ENCODE measurements around the gene ADORA2A.

Gene ADORA2A

GRCh38 chr22:24409707-24410106 is 17.7 kb upstream of the ADORA2A start:
- Mint-ChIP-seq H3K9me3 (no peaks in the 10 kb centered on the region), H3K27me3 (ENCODE audit: low read depth) (no peaks in the 10 kb centered on the region), H3K4me1 (ENCODE audit: low read depth) (peaks cover 26% of the 10 kb centered on the region), H3K36me3 (ENCODE audit: low read depth) (peaks cover 2% of the 10 kb centered on the region), H3K4me3 (no peak overlapping the region), H3K27ac (no peak overlapping the region)

- Mint-ChIP-seq H3K36me3 (ENCODE audit: low read depth) (peaks cover 2% of the 10 kb centered on the region), H3K9me3 (no peaks in the 10 kb centered on the region), H3K27ac (no peak overlapping the region), H3K4me1 (ENCODE audit: low read depth) (peaks cover 26% of the 10 kb centered on the region), H3K27me3 (ENCODE audit: low read depth) (no peaks in the 10 kb centered on the region), H3K4me3 (no peak overlapping the region)
These were observed 17.1 kb upstream of the ADORA2A start for GRCh38 chr22:24410110-24410856.

GRCh38 chr22:24411256-24412004 is 16.0 kb upstream of the ADORA2A start:
- no peaks in the 10 kb centered on the region for H3K36me3 Mint-ChIP-seq (ENCODE audit: low read depth)
- no peak overlapping the region for H3K4me3 Mint-ChIP-seq
- peak overlapping the region; percentile 31 for H3K27ac Mint-ChIP-seq
- no peaks in the 10 kb centered on the region for H3K9me3 Mint-ChIP-seq
- peaks cover 24% of the 10 kb centered on the region for H3K4me1 Mint-ChIP-seq (ENCODE audit: low read depth)
- no peaks in the 10 kb centered on the region for H3K27me3 Mint-ChIP-seq (ENCODE audit: low read depth)

GRCh38 chr22:24412274-24412673 is 15.1 kb upstream of the ADORA2A start:
- Mint-ChIP-seq H3K4me1 (ENCODE audit: low read depth) (peaks cover 17% of the 10 kb centered on the region), H3K4me3 (no peak overlapping the region), H3K9me3 (no peaks in the 10 kb centered on the region), H3K27ac (no peak overlapping the region), H3K36me3 (ENCODE audit: low read depth) (no peaks in the 10 kb centered on the region), H3K27me3 (ENCODE audit: low read depth) (no peaks in the 10 kb centered on the region)

- Mint-ChIP-seq H3K27ac (no peak overlapping the region), H3K27me3 (ENCODE audit: low read depth) (no peaks in the 10 kb centered on the region), H3K4me1 (ENCODE audit: low read depth) (peaks cover 8% of the 10 kb centered on the region), H3K4me3 (no peak overlapping the region), H3K9me3 (no peaks in the 10 kb centered on the region), H3K36me3 (ENCODE audit: low read depth) (no peaks in the 10 kb centered on the region)
These were observed 14.1 kb upstream of the ADORA2A start for GRCh38 chr22:24413271-24413670.

- H3K27ac Mint-ChIP-seq = no peak overlapping the region
- no peaks in the 10 kb centered on the region for H3K9me3 Mint-ChIP-seq
- H3K36me3 Mint-ChIP-seq (ENCODE audit: low read depth) = no peaks in the 10 kb centered on the region
- H3K4me3 Mint-ChIP-seq = no peak overlapping the region
- H3K4me1 Mint-ChIP-seq (ENCODE audit: low read depth) = peaks cover 8% of the 10 kb centered on the region
- H3K27me3 Mint-ChIP-seq (ENCODE audit: low read depth) = no peaks in the 10 kb centered on the region
These were observed 13.5 kb upstream of the ADORA2A start for GRCh38 chr22:24413736-24414385.

GRCh38 chr22:24414523-24414922 is 12.9 kb upstream of the ADORA2A start:
- H3K4me1 Mint-ChIP-seq (ENCODE audit: low read depth) = peaks cover 8% of the 10 kb centered on the region
- no peak overlapping the region for H3K27ac Mint-ChIP-seq
- H3K4me3 Mint-ChIP-seq = no peak overlapping the region
- H3K9me3 Mint-ChIP-seq = no peaks in the 10 kb centered on the region
- H3K27me3 Mint-ChIP-seq (ENCODE audit: low read depth) = no peaks in the 10 kb centered on the region
- H3K36me3 Mint-ChIP-seq (ENCODE audit: low read depth) = no peaks in the 10 kb centered on the region

GRCh38 chr22:24414984-24415945 is 12.1 kb upstream of the ADORA2A start:
- Mint-ChIP-seq H3K27ac (no peak overlapping the region), H3K4me1 (ENCODE audit: low read depth) (peaks cover 3% of the 10 kb centered on the region), H3K9me3 (no peaks in the 10 kb centered on the region), H3K27me3 (ENCODE audit: low read depth) (no peaks in the 10 kb centered on the region), H3K36me3 (ENCODE audit: low read depth) (no peaks in the 10 kb centered on the region), H3K4me3 (no peak overlapping the region)

- no peaks in the 10 kb centered on the region for H3K9me3 Mint-ChIP-seq
- H3K4me3 Mint-ChIP-seq = no peak overlapping the region
- H3K4me1 Mint-ChIP-seq (ENCODE audit: low read depth) = no peaks in the 10 kb centered on the region
- H3K27me3 Mint-ChIP-seq (ENCODE audit: low read depth) = no peaks in the 10 kb centered on the region
- no peaks in the 10 kb centered on the region for H3K36me3 Mint-ChIP-seq (ENCODE audit: low read depth)
- no peak overlapping the region for H3K27ac Mint-ChIP-seq
These were observed 11.3 kb upstream of the ADORA2A start for GRCh38 chr22:24416095-24416494.

GRCh38 chr22:24416611-24417010 is 10.8 kb upstream of the ADORA2A start:
- H3K4me3 Mint-ChIP-seq = no peak overlapping the region
- H3K36me3 Mint-ChIP-seq (ENCODE audit: low read depth) = no peaks in the 10 kb centered on the region
- H3K27me3 Mint-ChIP-seq (ENCODE audit: low read depth) = no peaks in the 10 kb centered on the region
- peaks cover 1% of the 10 kb centered on the region for H3K4me1 Mint-ChIP-seq (ENCODE audit: low read depth)
- no peaks in the 10 kb centered on the region for H3K9me3 Mint-ChIP-seq
- no peak overlapping the region for H3K27ac Mint-ChIP-seq

- no peaks in the 10 kb centered on the region for H3K36me3 Mint-ChIP-seq (ENCODE audit: low read depth)
- H3K4me3 Mint-ChIP-seq = no peak overlapping the region
- no peaks in the 10 kb centered on the region for H3K27me3 Mint-ChIP-seq (ENCODE audit: low read depth)
- peaks cover 1% of the 10 kb centered on the region for H3K4me1 Mint-ChIP-seq (ENCODE audit: low read depth)
- no peaks in the 10 kb centered on the region for H3K9me3 Mint-ChIP-seq
- no peak overlapping the region for H3K27ac Mint-ChIP-seq
These were observed 10.2 kb upstream of the ADORA2A start for GRCh38 chr22:24417200-24417599.

GRCh38 chr22:24417901-24418641 is 9.3 kb upstream of the ADORA2A start:
- peaks cover 4% of the 10 kb centered on the region for H3K27me3 Mint-ChIP-seq (ENCODE audit: low read depth)
- H3K4me3 Mint-ChIP-seq = no peak overlapping the region
- no peaks in the 10 kb centered on the region for H3K36me3 Mint-ChIP-seq (ENCODE audit: low read depth)
- H3K4me1 Mint-ChIP-seq (ENCODE audit: low read depth) = peaks cover 1% of the 10 kb centered on the region
- H3K9me3 Mint-ChIP-seq = no peaks in the 10 kb centered on the region
- no peak overlapping the region for H3K27ac Mint-ChIP-seq

GRCh38 chr22:24418786-24419474 is 8.5 kb upstream of the ADORA2A start:
- Mint-ChIP-seq H3K27ac (no peak overlapping the region), H3K4me1 (ENCODE audit: low read depth) (peaks cover 1% of the 10 kb centered on the region), H3K4me3 (no peak overlapping the region), H3K36me3 (ENCODE audit: low read depth) (no peaks in the 10 kb centered on the region), H3K27me3 (ENCODE audit: low read depth) (peaks cover 4% of the 10 kb centered on the region), H3K9me3 (no peaks in the 10 kb centered on the region)

All from T-helper 1 cell treated with Interleukin-12 subunit alpha and Interleukin-12 subunit beta and Interleukin-4 antibody, amounts not matched to agents 30 μg/mL and 1 μg/mL, for 36 hours (primary cell).